ENCODE measurements around the gene RALGDS.

DNA sequence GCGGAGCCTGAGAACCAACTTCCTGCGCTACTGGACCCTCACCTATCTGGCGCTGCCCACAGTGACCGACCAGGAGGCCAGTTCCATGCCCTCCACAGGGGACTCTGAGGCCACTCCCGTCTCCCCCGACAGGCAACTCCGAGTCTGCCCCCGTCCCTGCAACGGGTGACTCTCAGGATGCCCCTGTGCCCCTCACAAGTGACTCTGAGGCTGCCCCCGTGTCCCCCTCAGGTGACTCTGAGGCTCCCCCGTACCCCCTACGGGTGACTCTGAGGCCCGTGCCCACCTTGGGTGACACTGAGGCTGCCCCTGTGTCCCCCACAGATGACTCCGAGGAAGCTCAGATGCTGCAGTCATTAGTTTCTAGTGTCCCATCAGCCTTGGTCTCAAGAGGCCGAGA is 34.1 kb downstream of the RALGDS start:
- TF ChIP-seq, protein P1, sequence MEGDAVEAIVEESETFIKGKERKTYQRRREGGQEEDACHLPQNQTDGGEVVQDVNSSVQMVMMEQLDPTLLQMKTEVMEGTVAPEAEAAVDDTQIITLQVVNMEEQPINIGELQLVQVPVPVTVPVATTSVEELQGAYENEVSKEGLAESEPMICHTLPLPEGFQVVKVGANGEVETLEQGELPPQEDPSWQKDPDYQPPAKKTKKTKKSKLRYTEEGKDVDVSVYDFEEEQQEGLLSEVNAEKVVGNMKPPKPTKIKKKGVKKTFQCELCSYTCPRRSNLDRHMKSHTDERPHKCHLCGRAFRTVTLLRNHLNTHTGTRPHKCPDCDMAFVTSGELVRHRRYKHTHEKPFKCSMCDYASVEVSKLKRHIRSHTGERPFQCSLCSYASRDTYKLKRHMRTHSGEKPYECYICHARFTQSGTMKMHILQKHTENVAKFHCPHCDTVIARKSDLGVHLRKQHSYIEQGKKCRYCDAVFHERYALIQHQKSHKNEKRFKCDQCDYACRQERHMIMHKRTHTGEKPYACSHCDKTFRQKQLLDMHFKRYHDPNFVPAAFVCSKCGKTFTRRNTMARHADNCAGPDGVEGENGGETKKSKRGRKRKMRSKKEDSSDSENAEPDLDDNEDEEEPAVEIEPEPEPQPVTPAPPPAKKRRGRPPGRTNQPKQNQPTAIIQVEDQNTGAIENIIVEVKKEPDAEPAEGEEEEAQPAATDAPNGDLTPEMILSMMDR (IDR thresholded peaks at IDR 0.05 in 4 of 5, conservative IDR thresholded peaks at IDR 0.05 in 1 of 5), result no peak
- TF ChIP-seq POLR2A (IDR thresholded peaks at IDR 0.05), result no peak

Data from gastrocnemius medialis (tissue), 4 donors.